NCI-H146 treated with DMSO at 0.1 percent for 48 hours (cell line): ENCODE results near the gene PCDHA7.
"Not testable (repeated sequence)": the region's sequence is repeated elsewhere in the genome, so short reads cannot be mapped to it uniquely, and the experiment has no call there.

ENCODE experiments used
- DNase-seq: peaks from one replicate; lab custom pipeline; 2025; ENCODE audit not compliant: unreplicated experiment; lab: John Stamatoyannopoulos, UW

Gene PCDHA7

GRCh38 chr5:140833993-140834392 lies at the start of gene PCDHA7:
Gene PCDHA7 (plus strand): TSS chr5:140834269. CDS start chr5:140834384, 115 bp downstream.
- no peak for DNase-seq

- peak; percentile 39 for DNase-seq
These were observed 48.0 kb upstream of the PCDHA7 start, which contains the start of gene PCDHA1 for GRCh38 chr5:140785905-140786686. Gene PCDHA1 (plus strand): TSS chr5:140786140.

- not testable (repeated sequence) for DNase-seq
These were observed 46.6 kb upstream of the PCDHA7 start for GRCh38 chr5:140787422-140787821.

- not testable (repeated sequence) for DNase-seq
These were observed 46.1 kb upstream of the PCDHA7 start for GRCh38 chr5:140787849-140788504.

- DNase-seq: no peak
These were observed 43.0 kb upstream of the PCDHA7 start for GRCh38 chr5:140791089-140791488.

DNA sequence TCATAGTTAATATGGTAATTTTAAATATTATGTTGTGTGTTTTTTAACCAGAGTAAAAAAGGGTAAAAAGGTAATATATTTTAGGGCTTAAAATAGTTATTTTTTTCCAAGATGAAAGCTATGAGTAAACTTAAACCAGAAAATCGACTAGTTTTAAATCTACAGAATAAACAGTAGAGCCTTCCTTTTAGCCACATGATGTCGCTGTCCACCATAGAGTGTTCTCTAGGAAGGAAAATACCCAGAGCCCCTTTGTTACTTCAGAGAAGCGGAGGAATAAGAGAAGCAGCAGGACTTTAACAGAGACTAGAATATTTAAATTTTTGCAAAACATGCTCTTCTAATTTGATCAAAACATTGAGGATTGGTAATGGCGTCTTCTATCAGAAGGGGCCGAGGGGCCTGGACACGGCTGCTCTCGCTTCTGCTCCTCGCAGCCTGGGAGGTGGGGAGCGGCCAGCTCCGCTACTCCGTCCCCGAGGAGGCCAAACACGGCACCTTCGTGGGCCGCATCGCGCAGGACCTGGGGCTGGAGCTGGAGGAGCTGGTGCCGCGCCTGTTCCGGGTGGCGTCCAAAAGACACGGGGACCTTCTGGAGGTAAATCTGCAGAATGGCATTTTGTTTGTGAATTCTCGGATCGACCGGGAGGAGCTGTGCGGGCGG lies 39.3 kb upstream of the PCDHA7 start, which contains the start of gene PCDHA2:
TSS of gene PCDHA2 (plus strand) at position 258 of the 664 bp plus-strand sequence.
- DNase-seq: no peak

GRCh38 chr5:140795259-140795641 lies 38.8 kb upstream of the PCDHA7 start:
- no peak for DNase-seq

GRCh38 chr5:140796072-140796717 lies 37.9 kb upstream of the PCDHA7 start:
- DNase-seq: not testable (repeated sequence)

DNA sequence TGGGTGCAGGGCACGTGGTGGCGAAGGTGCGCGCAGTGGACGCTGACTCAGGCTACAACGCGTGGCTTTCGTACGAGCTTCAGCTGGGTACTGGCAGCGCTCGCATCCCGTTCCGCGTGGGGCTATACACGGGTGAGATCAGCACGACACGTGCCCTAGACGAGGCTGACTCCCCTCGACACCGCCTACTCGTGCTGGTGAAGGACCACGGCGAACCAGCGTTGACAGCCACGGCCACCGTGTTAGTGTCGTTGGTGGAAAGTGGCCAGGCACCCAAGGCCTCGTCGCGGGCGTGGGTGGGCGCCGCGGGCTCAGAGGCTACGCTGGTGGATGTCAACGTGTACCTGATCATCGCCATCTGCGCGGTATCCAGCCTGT lies 37.4 kb upstream of the PCDHA7 start:
- no peak for DNase-seq

GRCh38 chr5:140800816-140801493 lies 33.1 kb upstream of the PCDHA7 start, which contains the start of gene PCDHA3:
Gene PCDHA3 (plus strand): TSS chr5:140801057.
- no peak for DNase-seq

GRCh38 chr5:140801494-140801841 lies 32.6 kb upstream of the PCDHA7 start:
- no peak for DNase-seq

GRCh38 chr5:140802381-140802780 lies 31.7 kb upstream of the PCDHA7 start:
- not testable (repeated sequence) for DNase-seq

- DNase-seq: no peak
These were observed 31.2 kb upstream of the PCDHA7 start for GRCh38 chr5:140802781-140803271.

DNA sequence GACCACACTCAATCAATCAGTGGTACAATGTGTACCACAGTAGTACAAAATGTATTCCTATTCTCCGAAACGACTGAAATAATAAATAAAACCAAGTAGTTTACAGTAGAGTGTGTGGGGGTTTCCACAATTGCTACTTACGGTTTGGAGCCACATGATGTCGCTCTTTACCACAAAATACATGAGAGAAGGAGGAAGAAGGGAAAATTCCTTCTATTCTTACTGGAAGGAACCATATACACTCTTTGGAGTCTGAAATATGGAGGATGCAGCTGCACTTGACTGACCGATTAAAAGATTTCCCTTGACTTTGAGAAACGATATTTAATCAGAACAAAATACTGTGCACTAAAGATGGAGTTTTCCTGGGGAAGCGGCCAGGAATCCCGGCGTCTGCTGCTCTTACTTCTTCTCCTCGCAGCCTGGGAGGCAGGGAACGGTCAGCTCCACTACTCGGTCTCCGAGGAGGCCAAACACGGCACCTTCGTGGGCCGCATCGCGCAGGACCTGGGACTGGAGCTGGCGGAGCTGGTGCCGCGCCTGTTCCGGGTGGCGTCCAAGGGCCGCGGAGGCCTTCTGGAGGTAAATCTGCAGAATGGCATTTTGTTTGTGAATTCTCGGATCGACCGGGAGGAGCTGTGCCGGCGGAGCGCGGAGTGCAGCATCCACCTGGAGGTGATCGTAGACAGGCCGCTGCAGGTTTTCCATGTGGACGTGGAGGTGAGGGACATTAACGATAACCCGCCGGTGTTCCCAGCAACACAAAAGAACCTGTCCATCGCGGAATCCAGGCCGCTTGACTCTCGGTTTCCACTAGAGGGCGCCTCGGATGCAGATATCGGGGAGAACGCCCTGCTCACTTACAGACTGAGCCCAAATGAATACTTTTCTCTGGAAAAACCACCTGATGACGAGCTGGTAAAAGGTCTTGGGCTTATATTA lies 27.0 kb upstream of the PCDHA7 start, which contains the start of gene PCDHA4:
TSS of gene PCDHA4 (plus strand) at position 235 of the 942 bp plus-strand sequence.
- peak; percentile 45 for DNase-seq

DNA sequence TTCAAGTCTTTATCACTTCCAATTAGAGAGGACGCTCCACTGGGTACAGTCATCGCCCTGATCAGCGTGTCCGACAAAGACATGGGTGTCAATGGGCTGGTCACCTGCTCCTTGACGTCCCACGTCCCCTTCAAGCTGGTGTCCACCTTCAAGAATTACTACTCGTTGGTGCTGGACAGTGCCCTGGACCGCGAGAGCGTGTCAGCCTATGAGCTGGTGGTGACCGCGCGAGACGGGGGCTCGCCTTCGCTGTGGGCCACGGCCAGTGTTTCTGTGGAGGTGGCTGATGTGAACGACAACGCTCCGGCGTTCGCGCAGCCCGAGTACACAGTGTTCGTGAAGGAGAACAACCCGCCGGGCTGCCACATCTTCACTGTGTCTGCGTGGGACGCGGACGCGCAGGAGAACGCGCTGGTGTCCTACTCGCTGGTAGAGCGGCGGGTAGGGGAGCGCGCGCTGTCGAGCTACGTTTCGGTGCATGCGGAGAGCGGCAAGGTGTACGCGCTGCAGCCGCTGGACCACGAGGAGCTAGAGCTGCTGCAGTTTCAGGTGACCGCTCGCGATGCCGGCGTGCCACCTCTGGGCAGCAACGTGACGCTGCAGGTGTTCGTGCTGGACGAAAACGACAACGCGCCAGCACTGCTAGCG lies 25.7 kb upstream of the PCDHA7 start:
- not testable (repeated sequence) for DNase-seq

DNA sequence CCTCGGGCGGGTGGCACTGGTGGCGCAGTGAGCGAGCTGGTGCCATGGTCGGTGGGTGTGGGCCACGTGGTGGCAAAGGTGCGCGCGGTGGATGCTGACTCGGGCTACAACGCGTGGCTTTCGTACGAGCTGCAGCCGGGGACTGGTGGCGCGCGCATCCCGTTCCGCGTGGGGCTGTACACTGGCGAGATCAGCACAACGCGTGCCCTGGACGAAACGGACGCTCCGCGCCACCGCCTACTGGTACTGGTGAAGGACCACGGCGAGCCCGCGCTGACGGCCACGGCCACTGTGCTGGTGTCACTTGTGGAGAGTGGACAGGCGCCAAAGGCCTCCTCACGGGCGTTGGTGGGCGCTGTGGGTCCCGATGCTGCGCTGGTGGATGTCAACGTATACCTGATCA lies 25.2 kb upstream of the PCDHA7 start:
- DNase-seq: no peak

DNA sequence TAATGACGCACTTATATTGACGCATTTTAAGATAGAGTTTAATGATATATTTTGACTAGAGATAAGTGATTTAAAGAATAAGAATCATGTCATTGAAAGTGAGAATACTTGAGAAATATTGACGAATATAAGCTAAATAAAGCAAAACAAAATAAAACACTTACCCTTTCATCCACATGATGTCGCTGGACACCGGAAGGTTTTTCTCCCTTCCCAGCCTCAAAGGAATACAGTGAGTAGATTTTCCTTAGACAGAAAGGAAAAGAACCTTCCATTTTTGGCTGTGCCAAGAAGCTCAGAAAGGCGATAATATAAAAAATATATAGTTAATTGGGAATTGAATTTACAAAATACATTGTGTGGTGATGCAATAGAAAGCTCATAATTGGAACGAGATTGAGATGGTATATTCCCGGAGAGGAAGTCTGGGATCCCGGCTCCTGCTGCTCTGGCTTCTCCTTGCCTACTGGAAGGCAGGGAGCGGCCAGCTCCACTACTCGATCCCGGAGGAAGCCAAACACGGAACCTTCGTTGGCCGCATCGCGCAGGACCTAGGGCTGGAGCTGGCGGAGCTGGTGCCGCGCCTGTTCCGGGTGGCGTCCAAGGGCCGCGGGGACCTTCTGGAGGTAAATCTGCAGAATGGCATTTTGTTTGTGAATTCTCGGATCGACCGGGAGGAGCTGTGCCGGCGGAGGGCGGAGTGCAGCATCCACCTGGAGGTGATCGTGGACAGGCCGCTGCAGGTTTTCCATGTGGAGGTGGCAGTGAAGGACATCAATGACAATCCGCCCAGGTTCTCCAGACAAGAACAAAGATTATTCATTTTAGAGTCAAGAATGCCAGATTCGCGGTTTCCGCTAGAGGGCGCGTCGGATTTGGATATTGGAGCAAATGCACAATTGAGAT lies 12.4 kb upstream of the PCDHA7 start, which contains the start of gene PCDHA5:
TSS of gene PCDHA5 (plus strand) at position 239 of the 906 bp plus-strand sequence.
- DNase-seq: no peak

GRCh38 chr5:140822281-140822629 lies 11.8 kb upstream of the PCDHA7 start:
- no peak for DNase-seq
